HCT116 (cell line): ENCODE measurements around the gene ATXN1. TPM values are rescaled to one million over a fixed set of nuclear protein-coding genes. Genes with fewer than 3 reads are reported as not detected.

Experiments
- ATAC-seq: fragments of 200-7000 bp; cut with Tn5 transposase; 2 replicates; pipeline ENCODE4 v1.9.1; 2020; ENCODE audit warnings: mild to moderate bottlenecking, moderate library complexity
- BruUV-seq: library from RNA; stranded (reverse); fragments of 400-500 nt; replicated peaks from 2 replicates; lab custom pipeline; 2021; lab: Mats Ljungman, UMichigan
- CTCF ChIA-PET: fragments of 300-600 bp; sonication (Branson Sonifier 250); formaldehyde crosslinking; loops from one replicate; lab custom pipeline; 2021; ENCODE audit warnings: antibody characterized with exemption; lab: Charles Lee
- POLR2A ChIA-PET: fragments of 300-600, 350-600 bp; sonication (Branson Sonifier 250); formaldehyde crosslinking; loops from one replicate; lab custom pipeline; 2021; ENCODE audit warnings: antibody characterized with exemption; lab: Charles Lee
- RAD21 ChIA-PET, 2 experiments: fragments of 300-600 bp; sonication (Branson Sonifier 250); formaldehyde crosslinking; loops; one replicate each; lab custom pipeline; 2023; ENCODE audit warnings: low total read pairs in 2 of 2; ENCODE audit not compliant: uncharacterized antibody in 2 of 2, unreplicated experiment in 2 of 2, low non-redundant PET in 1 of 2; lab: Charles Lee
- DNase-seq: peaks from one replicate; pipeline ENCODE4 v3.0.0-alpha.2; 2010; ENCODE audit warnings: low read depth, low spot score
- H2AFZ ChIP-seq: fragments of 200-600 bp; shearing (Covaris generic), sonication (generic); 2 replicates; pipeline ENCODE4 v1.6.1; 2017; ENCODE audit warnings: low read depth, mixed run types, mixed read lengths, antibody characterized with exemption, low read length; ENCODE audit not compliant: poor library complexity, severe bottlenecking
- H3K27ac ChIP-seq: 2 replicates; pipeline ENCODE4 v1.5.1; 2012; ENCODE audit warnings: low read depth, low read length
- H3K27me3 ChIP-seq: fragments of 200-600 bp; sonication (generic); 2 replicates; pipeline ENCODE4 v1.6.1; 2016; ENCODE audit warnings: mixed run types, low read length, mixed read lengths; ENCODE audit not compliant: insufficient read depth
- H3K36me3 ChIP-seq, 2 experiments: fragments of 200-500 bp in 1 of 2; fragments of 200-600 bp in 1 of 2; sonication (Bioruptor generic) in 1 of 2; sonication (generic) in 1 of 2; 2 replicates each; pipeline versions ENCODE4 v1.5.1 to v1.6.1; 2014 to 2016; ENCODE audit warnings: low read length in 2 of 2, inconsistent platforms in 1 of 2, mixed read lengths in 1 of 2, mixed run types in 1 of 2; ENCODE audit not compliant: insufficient read depth in 2 of 2, control insufficient read depth in 1 of 2
- H3K4me1 ChIP-seq, 2 experiments: fragments of 200-600 bp in 1 of 2; sonication (generic) in 1 of 2; 2 replicates each; pipeline versions ENCODE4 v1.5.1 to v1.6.1; 2012 to 2017; ENCODE audit warnings: low read length in 2 of 2, inconsistent platforms in 1 of 2, mild to moderate bottlenecking in 1 of 2, mixed read lengths in 1 of 2, mixed run types in 1 of 2, moderate library complexity in 1 of 2; ENCODE audit not compliant: insufficient read depth in 2 of 2, control insufficient read depth in 1 of 2
- H3K4me2 ChIP-seq: fragments of 200-600 bp; sonication (generic); 2 replicates; pipeline ENCODE4 v1.6.1; 2017; ENCODE audit warnings: mixed run types, low read length, mixed read lengths
- H3K4me3 ChIP-seq, 2 experiments: fragments of 200-600 bp in 1 of 2; sonication (generic) in 1 of 2; replicated peaks in 1 of 2; 2 replicates each; pipeline ENCODE4 v1.5.1; 2011 to 2016; ENCODE audit warnings: low read length in 2 of 2, control low read depth in 1 of 2, low read depth in 1 of 2, mild to moderate bottlenecking in 1 of 2, mixed read lengths in 1 of 2, mixed run types in 1 of 2
- H3K79me2 ChIP-seq: fragments of 200-600 bp; sonication (generic); 2 replicates; pipeline ENCODE4 v1.6.1; 2017; ENCODE audit warnings: mild to moderate bottlenecking, mixed run types, low read length, moderate library complexity, mixed read lengths; ENCODE audit not compliant: insufficient read depth
- H3K9ac ChIP-seq: fragments of 200-600 bp; sonication (generic); 2 replicates; pipeline ENCODE4 v1.6.1; 2016; ENCODE audit warnings: low read length, mixed read lengths
- H3K9me2 ChIP-seq: fragments of 200-600 bp; sonication (generic), shearing (Covaris generic); 2 replicates; pipeline ENCODE4 v1.6.1; 2017; ENCODE audit warnings: mixed run types, mild to moderate bottlenecking, moderate library complexity; ENCODE audit not compliant: insufficient read depth
- H3K9me3 ChIP-seq, 2 experiments: fragments of 200-500 bp in 1 of 2; fragments of 200-600 bp in 1 of 2; sonication (Bioruptor generic) in 1 of 2; sonication (generic) in 1 of 2; 2 replicates each; pipeline ENCODE4 v1.6.1; 2014 to 2017; ENCODE audit warnings: low read length in 2 of 2, mixed read lengths in 2 of 2, inconsistent platforms in 1 of 2, low read depth in 1 of 2, mild to moderate bottlenecking in 1 of 2, mixed run types in 1 of 2, moderate library complexity in 1 of 2; ENCODE audit not compliant: control insufficient read depth in 1 of 2, insufficient read depth in 1 of 2
- H4K20me1 ChIP-seq: fragments of 200-600 bp; sonication (generic), shearing (Covaris generic); 2 replicates; pipeline ENCODE4 v1.6.1; 2017; ENCODE audit warnings: mixed run types, mild to moderate bottlenecking, moderate library complexity; ENCODE audit not compliant: insufficient read depth
- CBX3 ChIP-seq: IDR thresholded peaks from 2 replicates; pipeline ENCODE4 v1.6.1; 2012; ENCODE audit warnings: low read depth
- CEBPB ChIP-seq: IDR thresholded peaks from 2 replicates; pipeline ENCODE4 v1.6.1; 2012; ENCODE audit warnings: low read depth
- CTCF ChIP-seq, 3 experiments: fragments of 200-600 bp in 1 of 3; sonication (generic) in 1 of 3; IDR thresholded peaks in 2 of 3; conservative IDR thresholded peaks in 1 of 3; 2 replicates each; pipeline ENCODE4 v1.5.1; 2012 to 2017; ENCODE audit warnings: low read depth in 2 of 3, low read length in 2 of 3, antibody characterized with exemption in 1 of 3, borderline replicate concordance in 1 of 3, control low read depth in 1 of 3, mild to moderate bottlenecking in 1 of 3, mixed read lengths in 1 of 3, mixed run types in 1 of 3, moderate library complexity in 1 of 3; ENCODE audit not compliant: insufficient read depth in 1 of 3
- ELF1 ChIP-seq: IDR thresholded peaks from 2 replicates; pipeline ENCODE4 v1.6.1; 2012; ENCODE audit warnings: low read depth, borderline replicate concordance
- EZH2phosphoT487 ChIP-seq: fragments of 200-600 bp; IDR thresholded peaks from 2 replicates; pipeline ENCODE4 v1.6.1; 2018; ENCODE audit warnings: antibody characterized with exemption, borderline replicate concordance
- FOSL1 ChIP-seq: IDR thresholded peaks from 2 replicates; pipeline ENCODE4 v1.6.1; 2012; ENCODE audit warnings: low read depth
- MAX ChIP-seq: IDR thresholded peaks from 2 replicates; pipeline ENCODE4 v1.6.1; 2012
- POLR2AphosphoS5 ChIP-seq: IDR thresholded peaks from 2 replicates; pipeline ENCODE4 v1.6.1; 2011; ENCODE audit warnings: mild to moderate bottlenecking, low read depth, low read length, moderate library complexity
- ZFX ChIP-seq: fragments of 450-650 bp; IDR thresholded peaks from 2 replicates; pipeline ENCODE4 v1.6.1; 2017
- intact Hi-C: fragments of 100-400 bp; cut with micrococcal nuclease; formaldehyde crosslinking; loops from 2 replicates; pipeline ENCODE4 v1.10.0; 2022
- total RNA-seq: library from RNA; stranded (reverse); gene quantifications from one replicate; pipeline ENCODE4 v1.2.1, GENCODE V29; 2021; ENCODE audit not compliant: unreplicated experiment
- TF ChIP-seq, protein P1 (sequence below): IDR thresholded peaks from 2 replicates; pipeline ENCODE4 v1.6.1; 2012; ENCODE audit warnings: low read depth

ATXN1 gene
- total RNA-seq, 1 experiment from 2014 or later, result 21.0 TPM

DNA sequence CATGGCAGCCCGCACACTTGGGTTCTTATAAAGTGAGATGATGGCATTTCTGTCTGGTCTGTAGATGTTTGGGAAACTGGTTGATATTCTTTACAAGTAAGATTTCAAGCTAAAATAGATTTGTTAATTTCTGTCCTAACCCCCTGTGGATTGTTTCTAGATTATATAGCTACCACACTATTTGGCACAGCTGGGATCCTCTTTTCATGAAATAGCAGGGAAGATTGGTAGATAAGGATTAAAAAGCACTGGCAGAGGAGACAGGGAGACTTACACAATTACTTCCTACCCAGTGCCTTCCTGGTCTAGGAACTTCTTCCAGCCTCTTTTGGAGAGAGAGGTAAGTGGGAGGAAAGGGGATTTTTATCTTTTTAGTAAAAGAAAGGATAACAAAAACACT lies 13.2 kb upstream of the ATXN1 start:
- Histone ChIP-seq H3K27ac (no peak overlapping the region), H3K4me2 (no peak overlapping the region), H3K9me3 (no peaks in the 10 kb centered on the region), H4K20me1 (no peaks in the 10 kb centered on the region), H3K4me1 (peaks cover 18 to 31% of the 10 kb centered on the region in 2 experiments), H3K36me3 (no peaks in the 10 kb centered on the region), H3K9ac (no peak overlapping the region), H3K27me3 (no peaks in the 10 kb centered on the region), H2AFZ (no peak overlapping the region), H3K9me2 (no peaks in the 10 kb centered on the region), H3K4me3 (no peak overlapping the region), H3K79me2 (no peaks in the 10 kb centered on the region)
- no peak for DNase-seq
- ChIA-PET POLR2A (interaction anchor here (1.0 kb wide), 1 partner anchor 13 kb away, joined by 3 read pairs; the partner anchor contains the start of gene ATXN1), CTCF (interaction anchor here (0.7 to 1.0 kb wide), 2 partner anchors 13 to 15 kb away, joined by 3 to 4 read pairs; no protein-coding TSS in a partner anchor), RAD21 (no interaction called here)
- no peak for TF ChIP-seq ZFX
- no peak for TF ChIP-seq CEBPB
- TF ChIP-seq ELF1, result no peak
- no peak for TF ChIP-seq FOSL1
- no peak for TF ChIP-seq EZH2phosphoT487
- TF ChIP-seq MAX, result no peak
- TF ChIP-seq CTCF (IDR thresholded peaks at IDR 0.05 in 2 of 3, conservative IDR thresholded peaks at IDR 0.05 in 1 of 3; ENCODE audit: borderline replicate concordance in 1 of 3, insufficient read depth in 1 of 3, low read depth in 2 of 3, low read length in 2 of 3), result no peak
- TF ChIP-seq POLR2AphosphoS5, result no peak
- TF ChIP-seq, protein P1, sequence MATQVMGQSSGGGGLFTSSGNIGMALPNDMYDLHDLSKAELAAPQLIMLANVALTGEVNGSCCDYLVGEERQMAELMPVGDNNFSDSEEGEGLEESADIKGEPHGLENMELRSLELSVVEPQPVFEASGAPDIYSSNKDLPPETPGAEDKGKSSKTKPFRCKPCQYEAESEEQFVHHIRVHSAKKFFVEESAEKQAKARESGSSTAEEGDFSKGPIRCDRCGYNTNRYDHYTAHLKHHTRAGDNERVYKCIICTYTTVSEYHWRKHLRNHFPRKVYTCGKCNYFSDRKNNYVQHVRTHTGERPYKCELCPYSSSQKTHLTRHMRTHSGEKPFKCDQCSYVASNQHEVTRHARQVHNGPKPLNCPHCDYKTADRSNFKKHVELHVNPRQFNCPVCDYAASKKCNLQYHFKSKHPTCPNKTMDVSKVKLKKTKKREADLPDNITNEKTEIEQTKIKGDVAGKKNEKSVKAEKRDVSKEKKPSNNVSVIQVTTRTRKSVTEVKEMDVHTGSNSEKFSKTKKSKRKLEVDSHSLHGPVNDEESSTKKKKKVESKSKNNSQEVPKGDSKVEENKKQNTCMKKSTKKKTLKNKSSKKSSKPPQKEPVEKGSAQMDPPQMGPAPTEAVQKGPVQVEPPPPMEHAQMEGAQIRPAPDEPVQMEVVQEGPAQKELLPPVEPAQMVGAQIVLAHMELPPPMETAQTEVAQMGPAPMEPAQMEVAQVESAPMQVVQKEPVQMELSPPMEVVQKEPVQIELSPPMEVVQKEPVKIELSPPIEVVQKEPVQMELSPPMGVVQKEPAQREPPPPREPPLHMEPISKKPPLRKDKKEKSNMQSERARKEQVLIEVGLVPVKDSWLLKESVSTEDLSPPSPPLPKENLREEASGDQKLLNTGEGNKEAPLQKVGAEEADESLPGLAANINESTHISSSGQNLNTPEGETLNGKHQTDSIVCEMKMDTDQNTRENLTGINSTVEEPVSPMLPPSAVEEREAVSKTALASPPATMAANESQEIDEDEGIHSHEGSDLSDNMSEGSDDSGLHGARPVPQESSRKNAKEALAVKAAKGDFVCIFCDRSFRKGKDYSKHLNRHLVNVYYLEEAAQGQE, result no peak
- TF ChIP-seq CBX3, result no peak
- intact Hi-C loops, result loop anchor here (5.0 kb wide), 1 partner anchor 372 kb away; no protein-coding TSS in a partner anchor
- BruUV-seq, result no TSS peak
- no peak for ATAC-seq
